Kasumi-1 (cell line): ENCODE data around the gene EIF4H.
A peak's percentile ranks its signal among the peaks of the same experiment; 100 is the strongest.
"Not testable (repeated sequence)": the region's sequence is repeated elsewhere in the genome, so short reads cannot be mapped to it uniquely, and the experiment has no call there.

Experiments
- DNase-seq, 2 experiments: peaks; one replicate each; lab custom pipeline; 2025; lab: John Stamatoyannopoulos, UW

The EIF4H gene

DNA sequence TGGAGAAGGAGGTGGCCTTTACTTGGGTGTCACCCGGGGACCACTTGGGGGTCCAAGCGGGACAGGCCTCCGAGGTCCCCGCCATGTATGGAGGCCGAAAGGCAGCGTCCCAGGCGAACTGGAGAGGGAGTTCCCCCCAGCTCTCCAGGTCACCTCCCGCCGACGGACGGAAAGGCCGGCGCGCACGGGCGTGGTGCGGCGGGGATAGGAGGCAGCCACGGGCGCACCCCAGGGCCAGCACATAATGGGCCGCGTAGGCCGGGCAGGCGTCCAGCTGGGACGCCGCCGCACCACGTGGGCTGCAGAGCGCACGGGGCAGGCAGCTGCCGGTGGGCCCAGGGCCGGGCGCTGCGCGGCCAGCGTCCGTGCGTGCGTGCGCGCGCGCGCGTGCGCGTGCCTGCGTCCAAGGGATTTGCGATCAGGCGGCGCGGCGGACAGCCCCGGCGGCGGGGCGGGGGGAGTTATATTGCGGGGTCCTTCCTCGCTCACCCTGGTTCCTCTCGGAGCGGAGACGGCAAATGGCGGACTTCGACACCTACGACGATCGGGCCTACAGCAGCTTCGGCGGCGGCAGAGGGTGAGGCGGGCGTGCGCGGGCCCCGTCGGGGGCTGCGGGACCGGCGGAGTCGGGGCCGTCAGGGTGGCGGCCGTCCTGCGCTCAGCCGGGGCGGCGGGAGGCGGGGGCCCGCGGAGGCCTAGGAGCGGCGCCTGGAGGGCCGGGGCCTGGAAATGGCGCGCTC, at the start of gene EIF4H:
EIF4H (plus strand) TSS at position 491 of the 740 bp plus-strand sequence; CDS start at position 519, 28 bp downstream.
- DNase-seq: peak; percentile 84 to 88

DNA sequence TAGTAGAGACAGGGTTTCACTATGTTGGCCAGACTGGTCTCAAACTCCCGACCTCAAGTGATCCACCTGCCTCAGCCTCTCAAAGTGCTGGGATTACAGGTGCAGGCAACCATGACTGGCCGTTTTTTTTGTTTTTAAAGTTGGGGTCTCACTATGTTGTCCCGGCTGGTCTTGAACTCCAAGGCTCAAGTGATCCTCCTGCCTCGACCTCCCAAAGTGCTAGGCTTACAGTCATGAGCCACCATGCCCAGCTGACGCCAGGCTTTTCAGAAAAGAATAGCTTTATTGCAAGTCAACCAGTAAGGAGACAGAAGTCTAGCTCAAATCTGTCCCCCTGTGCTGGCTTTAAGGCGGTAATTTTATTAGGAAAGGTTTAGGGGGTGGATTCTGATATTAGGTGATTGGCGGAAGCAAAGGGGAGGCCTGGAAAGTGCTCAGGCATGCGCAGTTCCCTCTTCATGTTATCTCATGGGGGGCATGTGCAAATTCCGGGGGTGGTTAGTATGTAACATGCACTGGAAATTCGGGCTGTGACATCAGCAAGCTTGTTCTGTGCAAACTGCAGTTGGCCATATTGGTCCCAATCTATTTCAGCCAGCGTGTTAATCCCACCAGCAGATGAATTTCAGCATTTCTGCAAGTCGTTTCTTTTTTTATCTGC, 47.8 kb upstream of the EIF4H start:
- no peak for DNase-seq

DNA sequence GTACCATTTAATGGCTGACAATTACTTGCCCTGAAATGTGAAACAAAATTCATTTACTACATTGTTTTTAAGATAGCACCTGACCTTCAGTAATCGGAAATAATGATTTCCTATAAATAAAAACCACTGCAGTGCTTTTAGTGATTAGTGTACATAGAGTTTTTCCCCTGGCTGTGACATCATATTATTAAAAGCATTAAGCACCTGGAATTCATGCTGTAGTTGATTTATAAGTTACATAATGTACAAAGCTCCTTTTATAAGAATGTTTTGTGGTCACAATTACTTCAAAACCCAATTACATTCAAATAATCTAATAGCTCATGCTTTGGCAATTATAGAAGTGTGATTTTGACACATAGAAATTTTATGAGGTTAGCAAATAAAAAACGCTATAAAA, 44.3 kb upstream of the EIF4H start:
- no peak for DNase-seq

DNA sequence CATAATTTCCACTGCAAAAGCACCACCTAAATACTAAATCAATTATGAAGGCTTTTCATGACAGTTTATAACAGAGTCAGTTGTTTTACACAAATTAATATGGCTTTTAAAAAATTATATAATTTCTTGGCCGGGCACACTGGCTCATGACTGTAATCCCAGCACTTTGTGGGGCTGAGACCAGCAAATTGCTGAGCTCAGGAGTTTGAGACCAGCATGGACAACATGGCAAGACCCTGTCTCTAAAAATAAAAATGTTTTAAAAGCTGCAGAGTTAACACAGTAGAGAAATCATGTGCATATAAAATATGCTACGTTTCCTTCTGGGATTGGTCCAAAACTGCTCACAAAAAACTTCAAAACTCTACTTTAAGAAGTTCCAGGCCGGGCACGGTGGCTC, 43.6 kb upstream of the EIF4H start:
- no peak for DNase-seq

DNA sequence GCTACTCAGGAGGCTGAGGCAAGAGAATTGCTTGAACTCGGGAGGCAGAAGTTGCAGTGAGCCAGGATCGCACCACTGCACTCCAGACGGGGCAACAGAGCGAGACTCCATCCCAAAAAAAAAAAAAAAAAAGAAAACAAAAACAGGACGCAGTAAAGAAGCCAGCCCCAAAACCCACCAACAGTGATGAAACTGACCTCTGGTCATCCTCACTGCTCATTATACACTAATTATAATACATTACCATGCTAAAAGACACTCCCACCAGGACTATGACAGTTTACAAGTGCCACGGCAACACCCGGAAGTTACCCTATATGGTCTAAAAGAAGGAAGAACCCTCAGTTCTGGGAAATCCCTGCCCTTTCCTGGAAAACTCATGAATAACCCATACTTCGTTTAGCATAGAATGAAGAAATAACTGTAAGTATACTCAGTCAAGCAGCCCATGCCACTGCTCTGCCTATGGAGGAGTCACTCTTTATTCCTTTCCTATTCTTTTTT, 40.0 kb upstream of the EIF4H start:
- no peak for DNase-seq

DNA sequence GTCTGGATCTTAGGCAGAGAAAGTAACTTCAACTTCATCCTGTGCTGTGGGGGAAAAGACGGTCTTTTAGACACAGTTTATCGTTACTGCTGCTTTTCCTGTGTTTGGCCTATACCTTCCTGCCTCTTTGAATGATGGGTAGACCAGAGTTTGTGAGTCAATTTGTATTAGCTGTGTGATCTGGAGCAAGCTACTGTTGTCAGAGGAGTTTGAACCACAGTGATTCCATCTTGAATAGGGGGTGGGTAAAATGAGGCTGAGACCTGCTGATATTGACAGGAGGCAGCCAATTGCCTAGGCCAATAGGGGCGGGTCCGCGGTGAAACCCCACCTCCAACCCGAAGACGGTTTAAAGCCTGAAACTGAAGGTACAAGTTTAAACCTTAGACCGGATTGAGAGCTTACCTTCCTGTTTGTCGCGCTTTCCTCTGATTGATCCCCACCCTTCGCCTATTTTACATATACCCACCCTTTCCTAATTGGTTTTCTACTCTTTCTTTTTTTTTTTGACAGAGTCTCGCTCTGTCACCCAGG, 35.8 kb upstream of the EIF4H start:
- no peak for DNase-seq

DNA sequence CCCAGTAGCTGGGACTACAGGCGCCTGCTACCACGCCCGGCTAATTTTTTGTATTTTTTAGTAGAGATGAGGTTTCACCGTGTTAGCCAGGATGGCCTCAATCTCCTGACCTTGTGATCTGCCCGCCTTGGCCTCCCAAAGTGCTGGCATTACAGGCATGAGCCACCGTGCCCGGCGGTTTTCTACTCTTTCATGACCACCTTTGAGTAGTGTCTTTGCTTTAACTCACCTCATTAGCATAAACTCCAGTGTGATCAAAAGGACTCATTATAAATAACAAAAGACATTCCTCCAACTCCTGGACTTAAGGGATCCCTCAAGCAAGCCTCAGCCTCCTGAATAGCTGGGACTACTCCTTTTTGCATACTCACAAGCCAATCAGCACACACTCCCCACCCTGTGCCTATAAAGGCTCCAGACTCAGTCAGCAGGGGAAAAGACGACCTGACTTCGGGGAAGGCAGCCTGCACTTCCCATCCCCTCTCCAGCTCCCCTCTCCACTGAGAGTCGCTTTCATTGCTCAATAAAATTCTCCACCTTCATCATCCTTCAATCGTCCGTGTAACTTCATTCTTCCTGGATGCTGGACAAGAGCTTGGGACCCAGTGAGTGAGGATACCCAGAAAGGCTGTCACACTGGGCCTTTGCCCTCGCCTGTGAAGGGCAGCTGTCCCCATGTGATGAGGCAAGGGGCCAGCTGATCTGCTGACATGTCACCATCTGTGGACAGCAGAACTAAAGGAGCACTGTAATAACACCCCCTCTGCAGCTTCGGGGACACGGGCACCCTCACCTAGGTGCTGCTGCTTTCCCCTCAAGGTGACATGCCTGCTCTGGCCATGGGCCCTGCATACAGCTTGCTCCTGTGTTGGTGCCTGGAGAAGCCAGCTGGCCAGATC, 35.0 kb upstream of the EIF4H start:
- DNase-seq: no peak

DNA sequence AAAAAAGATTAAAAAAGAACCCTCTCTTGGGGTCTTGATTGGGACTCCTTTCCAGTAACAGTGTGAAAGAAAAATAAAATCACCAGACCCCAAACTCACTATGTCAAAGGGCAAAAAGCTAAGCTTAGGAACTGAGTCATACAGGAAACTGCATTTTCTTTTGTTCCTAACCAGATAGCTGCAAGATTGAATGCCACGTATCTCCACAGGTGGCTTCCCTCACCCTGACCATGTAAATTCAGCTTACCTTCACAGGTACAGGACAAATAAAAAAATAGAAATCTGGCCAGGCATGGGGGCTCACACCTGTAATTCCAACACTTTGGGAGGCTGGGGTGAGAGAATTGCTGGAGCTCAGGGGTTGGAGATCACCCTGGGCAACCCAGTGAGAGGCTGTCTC, 32.5 kb upstream of the EIF4H start:
- DNase-seq: no peak

DNA sequence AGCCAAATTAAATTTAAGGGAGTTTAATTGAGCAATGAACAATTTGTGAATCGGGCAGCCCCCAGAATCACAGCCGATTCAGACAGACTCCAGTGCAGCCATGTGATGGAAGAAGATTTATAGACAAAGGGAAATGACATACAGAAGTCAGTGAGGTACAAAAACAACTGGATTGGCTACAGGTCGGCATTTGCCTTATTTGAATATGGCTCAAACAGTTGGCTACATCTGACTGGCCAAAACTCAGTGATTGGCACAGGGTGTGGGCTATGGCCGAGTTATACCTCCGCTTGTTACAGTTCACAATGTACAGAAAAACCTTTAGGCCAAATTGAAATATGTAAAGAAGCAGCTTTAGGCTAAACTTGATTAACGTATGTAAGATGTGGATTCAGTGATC, 30.8 kb upstream of the EIF4H start:
- no peak for DNase-seq

DNA sequence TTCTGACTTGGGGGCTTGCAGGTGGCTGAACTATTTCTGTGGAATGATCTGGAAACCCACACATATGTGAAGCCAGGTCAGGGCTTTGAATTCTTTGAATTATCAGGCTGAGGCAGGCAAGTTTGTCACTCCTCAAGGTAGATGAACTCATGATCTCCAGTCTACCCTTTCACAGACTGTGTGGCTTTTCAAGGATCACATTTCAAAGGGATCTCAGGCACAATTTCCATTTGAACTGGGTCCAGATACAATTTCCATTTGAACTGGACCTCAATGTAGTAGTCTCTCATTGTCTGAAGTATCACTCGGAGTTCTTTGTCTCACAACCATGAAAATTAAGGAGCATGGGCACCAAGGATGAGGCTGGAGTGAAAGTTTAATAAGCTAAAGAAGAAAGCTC, 25.7 kb upstream of the EIF4H start:
- DNase-seq: no peak

DNA sequence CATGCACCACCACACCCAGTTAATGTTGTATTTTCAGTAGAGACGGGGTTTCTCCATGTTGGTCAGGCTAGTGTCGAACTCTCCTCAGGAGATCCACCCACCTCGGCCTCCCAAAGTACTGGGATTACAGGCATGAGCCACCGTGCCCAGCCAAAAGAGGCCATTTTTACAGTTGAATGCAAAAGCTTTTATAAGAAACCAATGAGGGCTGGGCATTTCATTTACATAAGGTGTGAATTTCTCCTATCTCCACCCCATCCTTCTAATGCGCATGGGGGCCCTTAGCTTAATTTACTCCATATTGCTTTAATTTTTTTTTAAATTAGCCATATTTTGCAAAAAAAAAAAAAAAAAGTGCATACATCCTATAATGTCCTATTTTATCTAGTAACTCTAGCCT, 25.1 kb upstream of the EIF4H start:
- DNase-seq: no peak

DNA sequence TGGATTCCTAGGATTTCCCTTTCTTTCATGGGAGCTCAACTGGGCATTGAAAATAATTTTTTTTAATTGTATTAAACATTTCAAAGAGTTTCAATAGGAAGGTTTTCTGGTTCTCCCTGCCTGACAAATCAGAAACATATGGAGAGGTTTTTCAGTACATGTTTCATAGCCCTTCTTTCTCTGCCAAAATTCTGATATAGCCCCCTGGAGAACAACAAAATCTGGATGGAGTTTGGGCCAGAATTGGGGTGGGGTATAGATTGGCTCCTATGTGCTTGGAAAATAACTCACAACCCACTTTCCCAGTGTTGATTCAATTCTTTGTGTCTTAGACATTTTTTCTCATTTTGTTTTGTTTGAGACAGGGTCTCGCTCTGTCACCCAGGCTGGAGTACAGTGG, 24.6 kb upstream of the EIF4H start:
- DNase-seq: no peak

DNA sequence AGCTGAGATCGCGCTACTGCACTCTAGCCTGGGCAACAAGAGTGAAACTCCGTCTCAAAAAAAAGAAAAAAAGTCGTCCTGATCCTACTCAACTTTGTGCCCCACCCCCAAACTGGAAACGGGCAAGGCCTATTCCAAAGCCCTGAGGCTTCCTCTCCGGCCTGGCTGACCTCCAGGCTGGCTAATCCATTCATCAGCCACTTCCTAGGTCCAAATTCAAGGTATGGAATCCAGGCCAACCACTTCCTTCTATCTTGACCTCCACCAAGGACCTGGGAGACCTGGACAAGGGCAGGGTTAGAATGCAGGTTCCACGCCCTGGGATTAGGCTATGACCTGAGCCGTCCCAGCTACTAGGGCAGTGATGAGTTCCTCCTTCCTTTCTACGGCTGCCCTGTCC, 20.4 kb upstream of the EIF4H start:
- DNase-seq: no peak

DNA sequence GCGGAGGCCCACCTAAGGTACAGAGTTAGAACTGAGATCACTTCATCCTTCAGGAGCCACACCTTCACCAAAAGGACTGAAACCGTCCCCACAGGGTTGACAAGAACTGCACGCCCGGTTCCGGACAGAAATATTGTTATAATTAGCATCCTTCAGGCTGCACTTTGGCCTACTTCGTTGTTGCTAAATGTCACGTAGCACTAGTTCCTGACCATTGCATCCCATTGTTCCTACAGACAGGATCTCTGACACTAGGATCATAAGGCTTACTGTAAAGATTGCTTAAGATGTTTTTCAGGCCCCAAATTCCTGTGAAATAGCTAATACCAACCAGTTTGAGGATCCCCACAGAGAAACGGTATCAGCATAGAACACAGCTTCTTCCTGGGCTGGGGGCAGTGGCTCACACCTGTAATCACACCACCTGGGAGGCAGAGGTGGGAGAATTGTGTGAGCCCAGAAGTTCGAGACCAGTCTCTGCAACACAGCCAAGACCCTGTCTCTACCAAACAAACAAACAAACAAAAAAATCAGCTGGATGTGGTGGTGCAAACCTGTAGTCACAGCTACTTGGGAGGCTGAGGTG, 18.3 kb upstream of the EIF4H start:
- no peak for DNase-seq

DNA sequence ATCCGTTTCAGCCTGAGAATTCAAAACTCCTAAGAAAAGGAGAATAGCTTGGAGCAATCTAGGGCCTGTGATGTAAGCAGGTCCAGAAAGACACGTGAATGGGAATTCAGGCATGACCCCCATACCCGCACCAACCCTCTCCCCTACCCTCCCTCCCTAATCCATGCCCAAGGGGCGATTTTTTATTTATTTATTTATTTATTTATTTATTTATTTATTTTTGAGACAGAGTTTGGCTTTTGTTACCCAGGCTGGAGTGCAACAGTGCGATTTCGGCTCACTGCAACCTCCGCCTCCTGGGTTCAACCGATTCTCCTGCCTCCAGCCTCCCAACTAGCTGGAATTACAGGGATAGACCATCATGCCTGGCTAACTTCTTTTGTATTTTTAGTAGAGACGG, 16.6 kb upstream of the EIF4H start:
- DNase-seq: no peak

DNA sequence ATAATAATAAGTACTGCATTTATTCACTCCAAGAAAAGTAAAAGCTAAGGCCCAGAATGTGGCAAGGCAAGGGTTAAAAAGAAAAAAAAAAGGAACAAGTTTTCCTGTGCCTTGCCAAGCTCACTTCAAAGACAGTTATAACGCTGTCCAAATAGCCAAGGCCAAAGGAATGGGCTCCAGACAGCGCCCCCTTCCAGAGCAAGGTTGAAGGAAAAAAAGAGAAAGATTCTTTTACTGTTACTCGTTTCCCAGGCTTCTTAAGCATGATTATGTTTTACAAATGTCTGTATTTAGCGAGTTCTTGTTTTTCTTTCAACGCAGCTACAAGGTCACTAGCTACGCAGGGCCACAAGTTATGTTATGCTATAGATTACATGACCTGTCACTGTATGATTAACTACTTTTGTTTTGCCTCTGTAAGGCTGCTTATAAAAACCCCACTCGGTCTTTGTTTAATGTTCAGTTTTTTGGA, 9.1 kb upstream of the EIF4H start:
- peak in 1 of 2 experiments; percentile 8 for DNase-seq

DNA sequence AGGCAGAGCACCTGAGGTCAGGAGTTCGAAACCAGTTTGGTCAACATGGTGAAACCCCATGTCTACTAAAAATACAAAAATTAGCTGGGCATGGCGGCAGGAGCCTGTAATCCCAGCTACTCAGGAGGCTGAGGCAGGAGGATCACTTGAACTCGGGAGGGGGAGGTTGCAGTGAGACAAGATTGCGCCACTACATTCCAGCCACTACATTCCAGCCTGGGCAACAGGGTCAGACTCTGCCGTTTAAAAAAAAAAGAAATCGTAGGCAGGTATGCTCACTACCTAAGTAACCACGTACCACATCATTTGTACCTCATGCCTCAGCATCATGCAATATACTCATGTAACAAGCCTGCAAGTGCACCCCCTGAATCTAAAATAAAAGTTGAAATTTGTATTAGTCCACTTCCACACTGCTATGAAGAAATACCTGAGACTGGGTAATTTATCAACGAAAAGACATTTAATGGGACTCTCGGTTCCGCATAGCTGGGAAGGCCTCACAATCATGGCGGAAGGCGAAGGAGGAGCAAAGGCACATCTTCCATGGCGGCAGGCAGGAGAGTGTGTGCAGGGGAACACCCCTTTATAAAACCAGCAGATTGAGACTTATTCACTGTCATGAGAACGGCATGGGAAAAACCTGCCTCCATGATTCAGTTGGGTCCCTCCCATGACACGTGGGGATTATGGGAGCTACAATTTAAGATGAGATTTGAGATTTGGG, 8.1 kb upstream of the EIF4H start:
- DNase-seq: no peak

DNA sequence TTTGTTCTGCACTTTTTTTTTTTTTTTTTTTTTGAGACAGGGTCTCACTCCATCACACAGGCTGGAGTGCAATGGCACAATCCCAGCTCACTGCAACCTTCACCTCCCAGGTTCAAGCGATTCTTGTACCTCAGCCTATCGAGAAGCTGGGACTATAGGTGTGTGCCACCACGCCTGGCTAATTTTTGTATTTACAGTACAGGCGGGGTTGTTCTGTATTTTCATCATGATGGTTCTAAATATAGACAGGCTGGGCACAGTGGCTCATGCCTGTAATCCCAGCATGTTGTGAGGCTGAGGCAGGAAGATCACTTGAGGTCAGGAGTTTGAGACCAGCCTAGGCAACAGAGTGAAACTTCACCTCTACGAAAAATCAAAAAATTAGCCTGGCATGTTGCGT, 6.8 kb upstream of the EIF4H start:
- DNase-seq: not testable (repeated sequence)

DNA sequence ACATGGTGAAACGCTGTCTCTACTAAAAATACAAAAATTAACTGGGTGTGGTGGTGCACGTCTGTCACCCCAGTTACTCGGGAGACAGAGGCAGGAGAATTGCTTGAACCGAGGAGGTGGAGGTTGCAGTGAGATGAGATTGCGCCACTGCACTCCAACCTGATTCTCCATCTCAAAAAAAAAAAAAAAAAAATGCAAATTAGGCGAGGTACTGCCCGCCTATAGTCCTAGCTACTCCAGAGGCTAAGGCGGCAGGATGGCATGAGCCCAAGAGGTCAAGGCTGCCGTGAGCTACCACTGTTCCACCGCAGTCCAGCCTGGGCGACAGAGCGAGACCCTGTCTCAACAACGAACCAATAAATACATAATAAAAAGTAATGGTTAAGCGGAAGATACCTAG, 1.1 kb upstream of the EIF4H start:
- no peak for DNase-seq

DNA sequence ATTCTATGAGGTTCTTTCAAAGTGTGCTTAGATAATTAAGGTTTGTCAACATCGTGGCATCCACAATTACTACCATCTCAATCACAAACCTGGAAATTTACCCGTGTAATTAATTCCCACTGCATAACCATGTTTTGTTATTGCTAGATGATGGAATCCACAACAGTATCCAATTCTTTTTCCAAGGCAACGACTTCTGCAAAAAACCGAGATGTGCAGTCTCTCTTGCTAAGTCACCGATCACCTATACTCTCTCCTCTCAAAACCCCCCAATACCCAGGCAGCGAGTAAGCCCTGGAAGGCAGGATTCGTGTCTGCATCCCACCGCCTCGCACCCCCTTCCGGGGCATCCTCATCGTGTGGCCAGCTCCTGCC, 678 bp upstream of the EIF4H start:
- DNase-seq: peak in 1 of 2 experiments; percentile 42

DNA sequence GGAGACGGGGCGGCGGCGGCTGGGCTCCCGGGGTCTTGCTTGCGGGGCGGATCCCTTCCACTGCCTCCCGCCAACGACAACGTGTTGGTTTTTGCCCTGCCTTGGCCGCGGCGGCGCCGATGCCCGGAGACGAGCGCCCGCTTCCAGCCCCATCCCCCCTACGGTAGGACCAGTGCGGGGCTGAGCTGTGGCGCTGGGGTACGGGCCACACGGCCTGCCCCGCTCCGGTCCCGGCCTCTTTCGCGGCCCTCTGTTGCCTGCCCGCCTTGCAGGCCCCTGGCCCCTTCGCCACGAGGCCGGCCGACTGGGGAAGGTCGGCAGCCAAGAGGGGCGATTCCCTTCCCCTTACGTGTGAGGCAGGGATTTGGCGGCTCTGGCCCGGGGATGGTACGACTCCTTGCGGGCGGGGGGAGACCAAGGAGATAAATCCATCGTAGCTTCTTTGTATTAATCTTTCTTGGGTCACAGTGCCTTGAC, 488 bp downstream of the EIF4H start:
- peak in 1 of 2 experiments; percentile 11 for DNase-seq
